HL-60 (cell line): Measurements from ENCODE around the gene PRC1.

Source experiments
- CTCF ChIP-seq: IDR thresholded peaks from one replicate; pipeline ENCODE4 v1.5.1; 2011; ENCODE audit warnings: low read length, control low read depth, inconsistent platforms; ENCODE audit not compliant: insufficient read depth
- POLR2AphosphoS5 ChIP-seq: IDR thresholded peaks from 2 replicates; pipeline ENCODE4 v1.6.1; 2012; ENCODE audit warnings: low read depth
- REST ChIP-seq: IDR thresholded peaks from 2 replicates; pipeline ENCODE4 v1.6.1; 2012; ENCODE audit warnings: low read depth; ENCODE audit not compliant: insufficient replicate concordance

GRCh38 chr15:90957031-90957790 lies 37.1 kb downstream of the PRC1 start:
- TF ChIP-seq CTCF = no peak
- no peak for TF ChIP-seq POLR2AphosphoS5
- no peak for TF ChIP-seq REST
